GM23338 (cell line): Measurements from ENCODE around the gene KCNAB1.
"Not testable (repeated sequence)": the region's sequence is repeated elsewhere in the genome, so short reads cannot be mapped to it uniquely, and the experiment has no call there.

ENCODE experiments used
- EZH2 ChIP-seq: fragments of 200-600 bp; sonication (generic); IDR thresholded peaks from one replicate; pipeline ENCODE4 v1.8.0; 2017; ENCODE audit warnings: antibody characterized with exemption, mild to moderate bottlenecking, low read depth; ENCODE audit not compliant: unreplicated experiment
- EZH2phosphoT487 ChIP-seq: fragments of 200-600 bp; sonication (generic); IDR thresholded peaks from one replicate; pipeline ENCODE4 v1.8.1; 2018; ENCODE audit warnings: antibody characterized with exemption; ENCODE audit not compliant: unreplicated experiment
- JUNB ChIP-seq: IDR thresholded peaks from one replicate; pipeline ENCODE4 v1.6.1; 2016; ENCODE audit warnings: antibody characterized with exemption; ENCODE audit not compliant: unreplicated experiment
- NANOG ChIP-seq: IDR thresholded peaks from 2 replicates; pipeline ENCODE4 v1.6.1; 2016; ENCODE audit warnings: antibody characterized with exemption, borderline replicate concordance
- TF ChIP-seq, protein P1 (sequence below), 2 experiments: fragments of 200-600 bp in 1 of 2; sonication (generic) in 1 of 2; conservative IDR thresholded peaks; 2 replicates each; pipeline versions ENCODE4 v1.5.1 to v1.6.1; 2016 to 2017; ENCODE audit warnings: antibody characterized with exemption in 2 of 2, low read depth in 2 of 2, mild to moderate bottlenecking in 2 of 2, moderate library complexity in 1 of 2
- TF ChIP-seq, protein P2 (sequence below): IDR thresholded peaks from one replicate; pipeline ENCODE4 v1.6.1; 2018; ENCODE audit warnings: antibody characterized with exemption; ENCODE audit not compliant: unreplicated experiment

DNA sequence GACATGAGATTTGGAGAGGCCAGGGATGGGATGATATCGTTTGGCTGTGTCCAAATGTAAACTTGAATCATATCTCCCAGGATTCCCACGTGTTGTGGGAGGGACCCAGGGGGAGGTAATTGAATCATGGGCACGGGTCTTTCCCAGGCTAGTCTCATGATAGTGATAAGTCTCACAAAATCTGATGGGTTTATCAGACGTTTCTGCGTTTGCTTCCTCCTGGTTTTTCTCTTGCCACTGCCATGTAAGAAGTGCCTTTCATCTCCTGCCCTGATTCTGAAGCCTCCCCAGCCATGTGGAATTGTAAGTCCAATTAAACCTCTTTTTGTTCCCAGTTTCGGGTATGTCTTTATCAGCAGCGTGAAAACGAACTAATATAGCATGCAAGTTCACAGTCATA, 442.1 kb downstream of the KCNAB1 start:
- TF ChIP-seq, protein P1, sequence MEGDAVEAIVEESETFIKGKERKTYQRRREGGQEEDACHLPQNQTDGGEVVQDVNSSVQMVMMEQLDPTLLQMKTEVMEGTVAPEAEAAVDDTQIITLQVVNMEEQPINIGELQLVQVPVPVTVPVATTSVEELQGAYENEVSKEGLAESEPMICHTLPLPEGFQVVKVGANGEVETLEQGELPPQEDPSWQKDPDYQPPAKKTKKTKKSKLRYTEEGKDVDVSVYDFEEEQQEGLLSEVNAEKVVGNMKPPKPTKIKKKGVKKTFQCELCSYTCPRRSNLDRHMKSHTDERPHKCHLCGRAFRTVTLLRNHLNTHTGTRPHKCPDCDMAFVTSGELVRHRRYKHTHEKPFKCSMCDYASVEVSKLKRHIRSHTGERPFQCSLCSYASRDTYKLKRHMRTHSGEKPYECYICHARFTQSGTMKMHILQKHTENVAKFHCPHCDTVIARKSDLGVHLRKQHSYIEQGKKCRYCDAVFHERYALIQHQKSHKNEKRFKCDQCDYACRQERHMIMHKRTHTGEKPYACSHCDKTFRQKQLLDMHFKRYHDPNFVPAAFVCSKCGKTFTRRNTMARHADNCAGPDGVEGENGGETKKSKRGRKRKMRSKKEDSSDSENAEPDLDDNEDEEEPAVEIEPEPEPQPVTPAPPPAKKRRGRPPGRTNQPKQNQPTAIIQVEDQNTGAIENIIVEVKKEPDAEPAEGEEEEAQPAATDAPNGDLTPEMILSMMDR (conservative IDR thresholded peaks at IDR 0.05; ENCODE audit: low read depth in 2 of 2) = not testable (repeated sequence)
- not testable (repeated sequence) for TF ChIP-seq NANOG, EZH2, JUNB, EZH2phosphoT487
- TF ChIP-seq, protein P2, sequence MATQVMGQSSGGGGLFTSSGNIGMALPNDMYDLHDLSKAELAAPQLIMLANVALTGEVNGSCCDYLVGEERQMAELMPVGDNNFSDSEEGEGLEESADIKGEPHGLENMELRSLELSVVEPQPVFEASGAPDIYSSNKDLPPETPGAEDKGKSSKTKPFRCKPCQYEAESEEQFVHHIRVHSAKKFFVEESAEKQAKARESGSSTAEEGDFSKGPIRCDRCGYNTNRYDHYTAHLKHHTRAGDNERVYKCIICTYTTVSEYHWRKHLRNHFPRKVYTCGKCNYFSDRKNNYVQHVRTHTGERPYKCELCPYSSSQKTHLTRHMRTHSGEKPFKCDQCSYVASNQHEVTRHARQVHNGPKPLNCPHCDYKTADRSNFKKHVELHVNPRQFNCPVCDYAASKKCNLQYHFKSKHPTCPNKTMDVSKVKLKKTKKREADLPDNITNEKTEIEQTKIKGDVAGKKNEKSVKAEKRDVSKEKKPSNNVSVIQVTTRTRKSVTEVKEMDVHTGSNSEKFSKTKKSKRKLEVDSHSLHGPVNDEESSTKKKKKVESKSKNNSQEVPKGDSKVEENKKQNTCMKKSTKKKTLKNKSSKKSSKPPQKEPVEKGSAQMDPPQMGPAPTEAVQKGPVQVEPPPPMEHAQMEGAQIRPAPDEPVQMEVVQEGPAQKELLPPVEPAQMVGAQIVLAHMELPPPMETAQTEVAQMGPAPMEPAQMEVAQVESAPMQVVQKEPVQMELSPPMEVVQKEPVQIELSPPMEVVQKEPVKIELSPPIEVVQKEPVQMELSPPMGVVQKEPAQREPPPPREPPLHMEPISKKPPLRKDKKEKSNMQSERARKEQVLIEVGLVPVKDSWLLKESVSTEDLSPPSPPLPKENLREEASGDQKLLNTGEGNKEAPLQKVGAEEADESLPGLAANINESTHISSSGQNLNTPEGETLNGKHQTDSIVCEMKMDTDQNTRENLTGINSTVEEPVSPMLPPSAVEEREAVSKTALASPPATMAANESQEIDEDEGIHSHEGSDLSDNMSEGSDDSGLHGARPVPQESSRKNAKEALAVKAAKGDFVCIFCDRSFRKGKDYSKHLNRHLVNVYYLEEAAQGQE = not testable (repeated sequence)
